GM18526 (cell line): ENCODE measurements around the gene FOXF2.

Source experiments
- POLR2A ChIP-seq: IDR thresholded peaks from 3 replicates; pipeline ENCODE4 v1.6.1; 2011; ENCODE audit not compliant: insufficient read length; ENCODE audit errors: extremely low read depth

Gene FOXF2

DNA sequence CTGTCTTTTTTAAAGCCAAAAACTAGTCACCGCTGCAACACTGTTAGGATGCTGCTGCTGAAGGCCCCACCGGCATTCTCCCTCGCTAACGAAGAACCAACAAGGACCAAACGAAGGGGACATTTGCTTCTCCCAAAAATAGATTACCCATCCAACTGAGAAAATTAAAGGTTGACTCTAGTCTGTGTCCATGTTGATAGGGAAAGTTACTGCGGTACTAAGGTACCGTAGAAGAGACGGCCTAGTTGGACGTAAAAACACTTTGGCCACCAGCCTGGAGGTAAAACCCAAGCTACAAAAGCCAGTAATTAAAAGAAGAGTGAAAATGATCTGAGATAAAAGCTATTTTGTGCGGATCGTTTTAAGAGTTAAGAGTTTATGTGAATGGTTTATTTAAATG lies 11.8 kb upstream of the FOXF2 start:
- TF ChIP-seq POLR2A, result no peak

DNA sequence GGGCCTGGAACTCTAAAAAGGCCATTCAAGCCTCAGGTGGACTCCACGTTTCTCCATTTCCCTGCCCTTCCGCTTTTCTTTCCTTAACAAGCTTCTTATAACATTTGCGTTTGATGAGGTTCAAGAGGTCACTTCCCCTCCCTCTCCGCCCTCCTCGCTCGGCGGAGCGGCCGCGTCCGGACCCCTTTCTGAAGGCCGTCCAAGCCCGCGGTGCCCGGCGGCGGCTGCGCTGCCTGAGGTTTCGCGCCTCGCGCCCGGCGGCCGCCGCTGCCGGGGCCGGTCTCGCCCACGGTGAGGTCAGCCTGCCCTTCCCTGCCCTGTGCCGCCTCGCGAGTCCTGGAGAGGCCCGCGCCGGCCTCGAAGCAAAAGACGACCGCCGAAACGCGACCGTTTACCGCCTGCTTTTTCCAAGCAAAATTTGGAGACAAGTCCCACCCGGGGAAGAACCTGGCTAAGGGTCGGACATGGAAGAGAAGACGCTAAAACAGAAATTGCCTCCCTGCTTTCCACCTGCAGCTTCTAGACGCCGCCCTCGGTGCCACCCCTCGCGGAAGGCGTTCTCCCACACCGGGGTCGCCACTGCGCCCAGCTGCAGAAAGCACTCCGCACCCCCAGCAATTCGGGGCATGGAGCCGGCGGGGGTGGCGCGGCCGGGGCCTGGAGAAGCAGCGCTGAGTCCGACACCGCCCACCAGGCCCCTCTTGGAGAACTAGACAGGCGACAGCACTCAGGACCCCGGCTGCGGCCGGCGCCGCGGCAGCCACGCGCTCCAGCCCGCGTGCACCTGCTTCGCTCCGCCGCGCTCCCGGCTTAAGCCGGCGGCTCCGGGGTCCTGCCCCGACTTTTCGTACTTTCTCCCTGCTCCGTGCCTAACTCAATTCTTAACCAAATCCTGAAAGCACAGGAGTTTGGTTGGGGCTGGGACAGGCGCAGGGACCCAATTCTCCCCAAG lies 11.0 kb upstream of the FOXF2 start:
- no peak for TF ChIP-seq POLR2A

DNA sequence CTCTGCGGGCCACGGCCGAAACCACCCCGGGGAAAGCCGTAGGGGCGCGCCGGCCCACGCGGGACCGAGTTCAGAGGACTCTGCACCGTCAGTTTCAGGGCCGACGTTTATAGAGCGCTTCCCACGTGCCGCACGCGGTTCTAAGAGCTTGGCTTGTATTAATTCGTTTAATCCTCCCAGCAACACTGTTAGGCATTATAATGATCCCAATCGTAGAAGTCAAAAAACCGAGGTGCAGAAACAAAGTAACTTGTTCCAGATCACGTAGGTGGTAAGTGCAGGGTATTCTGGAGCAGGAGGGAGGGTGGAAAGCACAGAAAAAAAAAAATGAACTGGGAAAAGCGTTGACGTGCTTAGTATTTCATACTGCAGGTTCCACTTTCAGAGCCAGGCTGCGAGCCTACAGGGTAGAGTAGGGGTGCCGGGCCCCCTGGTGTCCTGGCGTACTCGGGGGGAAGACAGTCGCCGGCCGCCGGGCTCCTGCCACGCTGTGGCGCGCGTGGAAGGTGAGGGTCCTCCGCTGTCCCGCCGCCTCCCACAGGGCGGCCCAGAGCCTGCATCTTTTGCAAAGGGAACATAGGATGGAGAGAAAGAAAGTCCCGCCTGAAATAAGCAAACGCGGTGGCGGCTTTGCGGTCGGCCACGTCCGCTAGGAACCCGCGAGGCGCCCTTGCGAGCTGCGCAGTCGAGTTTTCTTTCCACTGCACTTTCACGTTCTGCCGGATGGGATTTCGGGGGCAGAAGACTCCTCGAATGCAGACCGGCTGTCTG lies 10.2 kb upstream of the FOXF2 start:
- no peak for TF ChIP-seq POLR2A

DNA sequence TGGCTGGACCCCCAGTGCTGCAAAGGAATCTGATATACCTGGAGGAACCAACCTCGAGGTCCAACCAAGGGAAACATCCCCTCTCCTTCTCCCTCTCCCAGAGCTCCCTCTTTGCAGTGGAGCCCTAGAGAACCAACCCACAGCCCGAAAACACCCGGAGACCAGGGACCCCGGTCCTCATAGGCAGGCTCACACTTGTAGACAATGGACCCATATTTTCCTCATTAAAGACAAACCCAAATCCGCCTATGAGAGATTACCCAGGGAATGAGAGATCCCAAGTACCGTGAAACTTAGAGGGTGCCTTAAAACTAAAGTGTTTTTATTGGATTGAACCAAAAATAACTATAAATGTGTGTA lies 9.6 kb upstream of the FOXF2 start:
- no peak for TF ChIP-seq POLR2A

DNA sequence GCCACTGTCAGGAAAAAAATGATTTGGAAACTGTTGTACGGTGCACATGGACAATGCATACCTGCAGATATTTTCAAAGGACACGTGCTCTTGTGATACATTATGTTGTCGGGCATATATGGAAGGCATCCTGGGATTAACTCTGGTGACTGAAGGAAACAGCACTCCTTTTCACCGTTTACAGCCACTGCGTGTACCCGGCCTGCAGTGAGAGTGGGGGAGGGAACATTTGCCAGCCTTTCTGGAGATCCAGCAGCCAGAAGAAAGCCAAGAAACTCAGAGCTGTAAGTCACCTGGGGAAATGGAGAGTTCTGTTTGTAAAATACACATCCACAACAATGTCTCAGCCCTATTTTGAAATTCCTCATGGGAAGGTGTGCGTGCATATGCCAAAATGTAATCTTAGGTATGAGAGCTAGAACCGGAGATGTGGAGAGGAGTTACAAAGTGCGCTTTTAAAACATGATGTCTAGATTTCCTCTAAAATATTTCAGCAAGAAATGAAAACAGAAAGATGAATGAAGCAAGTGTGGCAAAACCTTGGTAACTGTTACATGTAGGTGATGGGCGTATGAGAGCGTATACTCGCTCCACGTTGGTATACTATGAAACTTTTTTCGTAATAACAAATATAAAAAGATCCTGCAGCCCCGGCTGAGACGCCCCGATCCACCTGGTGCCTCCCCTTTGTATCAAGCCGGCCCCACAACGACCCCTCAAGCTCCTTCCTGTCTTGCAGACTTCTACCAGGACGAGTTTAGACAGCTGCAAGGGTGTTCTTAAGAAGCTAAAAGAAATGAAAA lies 8.6 kb upstream of the FOXF2 start:
- no peak for TF ChIP-seq POLR2A

DNA sequence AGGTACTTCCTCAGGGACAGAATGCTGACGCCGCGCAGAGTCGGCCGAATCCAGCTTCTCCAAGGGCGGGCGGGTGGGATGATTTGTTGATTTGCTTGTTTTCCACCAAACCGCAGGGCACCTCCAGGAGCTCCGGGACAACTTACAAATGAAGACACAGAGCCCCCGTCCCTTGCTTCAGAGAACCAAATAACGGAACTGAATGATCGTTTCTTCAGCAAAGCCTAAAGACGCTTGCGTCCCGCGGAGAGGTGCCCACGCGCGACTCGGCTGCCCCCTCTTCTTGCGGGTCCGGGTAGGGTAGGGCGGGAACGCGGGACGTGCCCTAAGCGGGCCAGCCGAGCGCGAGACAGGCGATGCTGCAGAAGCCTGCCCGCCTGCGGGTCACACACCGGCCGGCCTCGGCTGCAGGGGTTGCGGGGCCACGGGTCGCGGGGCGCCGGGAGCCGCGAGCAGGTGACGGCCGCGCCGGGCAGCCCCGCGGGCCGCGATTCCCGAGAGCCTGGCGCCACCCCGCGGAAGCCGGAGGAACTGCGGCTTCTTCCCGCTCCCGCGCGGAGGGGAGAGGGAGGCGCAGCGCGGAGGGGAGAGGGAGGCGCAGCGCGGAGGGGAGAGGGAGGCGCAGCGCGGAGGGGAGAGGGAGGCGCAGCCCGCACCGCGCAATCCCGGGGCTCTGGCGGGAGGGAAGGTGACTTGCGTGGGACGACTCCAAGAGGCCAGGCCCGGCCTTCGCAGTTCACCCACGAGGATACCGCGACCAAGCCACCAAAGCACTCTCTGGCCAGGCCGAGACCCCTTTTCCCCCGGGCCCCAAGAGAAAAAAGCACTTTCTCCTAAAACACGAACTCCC lies 7.7 kb upstream of the FOXF2 start:
- no peak for TF ChIP-seq POLR2A

DNA sequence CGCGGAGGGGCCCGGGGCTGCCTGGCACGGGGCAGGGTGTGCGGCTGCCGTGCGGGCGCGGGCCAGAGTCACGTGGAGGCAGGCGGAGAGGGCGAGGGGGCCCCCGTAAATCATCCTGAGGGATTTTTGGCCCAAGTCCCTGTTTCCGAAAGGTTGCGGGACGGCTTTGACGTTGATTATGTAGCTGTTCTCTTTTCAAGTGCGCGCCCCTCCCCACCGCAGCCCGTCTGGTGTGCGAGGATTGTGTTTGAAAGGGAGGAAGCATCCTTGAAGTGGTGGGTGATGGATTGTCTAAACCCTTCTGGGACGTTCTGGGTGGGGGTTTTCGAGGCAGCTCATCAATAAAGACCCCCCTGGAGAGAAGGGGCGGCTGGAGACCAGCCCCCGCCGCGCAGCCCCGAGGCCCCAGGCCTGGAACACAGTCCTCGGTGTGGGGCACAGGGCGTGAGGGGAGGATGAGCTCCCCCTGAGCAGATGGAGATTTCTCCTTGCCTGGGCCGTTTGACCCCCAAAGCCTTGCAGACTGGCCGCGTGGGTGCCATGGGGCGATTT lies 7.0 kb upstream of the FOXF2 start:
- TF ChIP-seq POLR2A, result no peak

DNA sequence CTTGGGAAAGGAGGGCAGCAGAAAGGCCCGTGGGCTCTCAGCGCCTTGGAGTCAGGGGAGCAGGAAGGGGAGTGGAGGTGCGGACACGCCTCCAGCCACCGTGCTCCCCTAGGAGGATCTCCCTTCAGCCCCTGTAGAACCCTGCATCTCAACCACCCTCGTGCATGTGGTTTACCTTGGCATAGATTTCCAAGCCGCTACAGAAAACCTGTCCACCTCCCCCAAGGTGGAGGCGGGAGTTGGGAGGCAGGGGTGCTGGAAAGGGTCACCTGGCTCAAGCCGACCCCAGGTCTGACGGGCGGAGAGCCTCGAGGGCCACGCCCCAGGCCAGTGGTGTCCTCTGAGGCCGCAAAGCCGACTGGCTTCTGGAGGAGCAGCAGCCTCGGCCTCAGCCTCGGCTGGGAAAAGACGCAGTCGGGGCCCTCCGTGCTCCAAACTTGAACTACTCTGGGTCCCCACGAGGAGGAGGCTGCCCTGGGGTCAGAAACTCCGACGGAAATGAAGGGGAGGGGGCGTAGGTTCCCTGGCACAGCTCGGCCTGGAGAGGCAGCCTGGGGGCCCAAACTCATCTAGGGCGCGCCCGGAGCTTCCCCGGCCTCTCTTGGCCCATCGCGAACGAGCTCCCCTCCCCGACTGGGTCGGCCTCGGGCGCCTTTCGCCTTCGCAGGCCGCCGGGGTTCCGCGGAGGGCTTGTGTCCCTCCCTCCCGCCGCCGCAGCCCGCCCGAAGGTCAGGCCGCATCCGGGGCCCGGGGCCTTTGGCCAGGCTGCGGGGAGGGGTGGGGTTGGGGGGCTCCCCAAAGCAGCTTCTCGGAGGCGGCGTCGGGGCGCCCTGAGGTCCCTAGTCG lies 6.3 kb upstream of the FOXF2 start:
- TF ChIP-seq POLR2A, result no peak

DNA sequence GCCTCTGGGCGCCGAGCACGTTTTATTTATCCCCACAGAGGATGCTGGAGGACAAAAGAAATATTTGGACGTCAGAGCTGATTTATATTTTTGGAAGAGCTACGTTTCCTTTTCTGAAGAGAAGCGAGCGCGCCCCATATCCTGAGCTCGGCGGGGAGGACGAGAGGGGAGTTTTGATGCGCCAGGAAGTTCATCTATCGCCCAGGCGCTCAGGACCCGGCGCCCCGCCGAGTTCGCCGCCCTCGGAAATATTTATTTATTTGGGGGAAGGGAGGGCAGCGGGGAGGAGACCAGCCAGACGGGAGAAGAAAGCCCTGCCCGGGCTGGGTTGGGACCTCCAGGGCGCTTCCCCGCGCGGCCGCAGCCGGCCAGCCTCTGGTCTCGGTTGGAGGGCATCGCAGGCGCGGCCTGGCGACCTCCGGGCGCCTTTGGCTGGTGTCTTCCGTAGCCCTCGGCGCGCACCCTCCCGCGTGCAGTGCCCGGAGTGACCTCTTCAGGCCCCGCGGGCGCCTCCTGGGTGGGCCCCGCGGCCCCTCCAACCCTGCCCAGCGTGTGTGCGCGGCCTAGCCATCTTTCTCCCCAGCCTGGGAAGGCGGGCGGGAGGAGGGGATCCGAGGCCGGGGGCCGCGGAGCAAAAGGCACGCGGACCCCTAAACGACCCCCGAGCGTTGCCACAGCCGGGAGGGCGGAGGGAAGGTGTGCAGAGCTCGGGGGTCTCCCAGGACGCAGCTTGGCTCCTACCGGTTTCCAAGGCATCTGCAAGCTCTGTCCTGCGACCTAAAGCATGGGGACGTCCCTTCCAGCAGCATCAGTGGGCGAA lies 5.4 kb upstream of the FOXF2 start:
- no peak for TF ChIP-seq POLR2A

DNA sequence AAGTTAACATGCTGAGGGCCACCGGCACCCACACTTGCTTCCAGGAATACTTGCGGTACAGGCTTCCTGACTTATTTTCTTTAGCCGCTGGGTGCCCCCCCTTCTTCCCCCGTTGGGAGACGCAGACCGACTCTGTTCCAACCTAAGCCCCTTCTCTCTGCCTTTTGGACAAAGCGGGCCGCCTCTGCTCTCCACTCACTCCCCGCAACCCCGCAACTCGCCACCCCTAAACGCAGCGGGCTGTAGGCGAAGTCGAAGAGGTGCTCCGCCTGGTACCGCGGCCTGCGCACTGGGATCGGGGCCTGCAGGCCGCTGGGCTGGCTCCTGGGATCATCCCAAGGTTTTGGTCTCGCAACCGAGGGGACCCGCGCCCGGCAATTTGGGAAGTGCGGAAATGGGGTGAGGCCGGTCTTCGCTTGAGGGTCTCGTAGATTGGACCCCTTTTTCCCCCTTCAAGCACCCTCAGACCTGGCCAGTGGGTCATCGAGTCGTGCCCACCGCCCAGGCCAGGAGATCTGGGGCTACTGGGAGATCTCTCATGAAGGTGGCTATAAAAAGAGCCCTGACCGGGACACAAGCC lies 4.7 kb upstream of the FOXF2 start:
- TF ChIP-seq POLR2A, result no peak

DNA sequence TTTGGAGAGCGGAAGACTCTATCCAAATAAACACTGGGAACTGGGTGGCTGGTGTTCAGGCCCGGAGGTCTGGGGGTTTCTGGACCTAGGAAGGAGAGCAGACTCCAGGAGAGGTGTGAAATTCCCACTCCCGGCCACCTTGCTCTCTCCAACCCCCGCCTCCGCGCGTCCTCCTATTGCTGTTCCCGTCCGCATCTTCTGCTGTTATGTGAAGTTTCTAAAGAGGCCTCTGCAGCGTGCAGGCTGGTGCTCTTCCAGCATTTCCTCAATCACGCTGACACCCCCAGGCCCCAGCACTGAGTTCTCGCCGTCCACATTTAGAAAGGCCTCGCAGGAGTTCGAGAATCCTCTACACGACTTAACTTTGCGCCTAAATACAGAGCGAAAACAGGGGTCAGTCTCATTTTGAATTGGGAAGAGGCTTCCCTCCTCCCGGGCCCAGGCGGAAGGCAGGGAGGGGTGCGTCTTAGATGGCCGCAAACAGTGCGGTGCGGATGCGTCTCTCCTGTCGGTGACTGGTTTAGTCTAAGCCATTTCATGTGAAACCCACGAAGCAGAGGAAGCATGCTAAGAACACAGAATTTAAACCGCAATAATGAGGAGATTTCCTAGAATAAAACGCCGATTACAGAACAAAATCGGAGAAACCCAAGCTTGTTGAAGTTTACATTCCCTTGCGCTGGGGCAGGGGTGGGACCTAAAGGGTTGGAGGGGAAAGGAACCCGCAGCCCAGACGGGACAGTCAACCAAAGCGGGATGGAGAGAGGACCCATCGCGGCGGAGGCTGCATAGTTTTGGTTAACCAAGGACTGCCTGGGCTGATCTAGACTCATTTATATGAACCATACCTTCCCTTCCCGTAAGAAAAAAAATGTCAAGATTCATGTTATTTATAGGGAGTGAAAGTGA lies 4.0 kb upstream of the FOXF2 start:
- no peak for TF ChIP-seq POLR2A
